ENCODE results near the gene GTF3C5.
"Not testable (repeated sequence)": the region's sequence is repeated elsewhere in the genome, so short reads cannot be mapped to it uniquely, and the experiment has no call there.

GTF3C5 gene

GRCh38 chr9:132994410-132995120 lies 36.2 kb upstream of the GTF3C5 start:
- no peak for DNase-seq

GRCh38 chr9:132995121-132995420 lies 35.7 kb upstream of the GTF3C5 start:
- DNase-seq: no peak
- in situ Hi-C loops (cut with HindIII; ENCODE audit: low pct_ligation_motif_present, low pct_unique_long_range_greater_than_20kb, low sequenced_read_pairs): no loop called here

More at GRCh38 chr9:132994410-132995120, 36.2 kb upstream of the GTF3C5 start:
- in situ Hi-C loops (cut with HindIII; ENCODE audit: low pct_ligation_motif_present, low pct_unique_long_range_greater_than_20kb, low sequenced_read_pairs): no loop called here

- DNase-seq: no peak
- in situ Hi-C loops (cut with HindIII; ENCODE audit: low pct_ligation_motif_present, low pct_unique_long_range_greater_than_20kb, low sequenced_read_pairs): no loop called here
Observed at GRCh38 chr9:132995879-132996278, 34.9 kb upstream of the GTF3C5 start.

GRCh38 chr9:132996526-132996925 lies 34.3 kb upstream of the GTF3C5 start:
- in situ Hi-C loops (cut with HindIII; ENCODE audit: low pct_ligation_motif_present, low pct_unique_long_range_greater_than_20kb, low sequenced_read_pairs): no loop called here
- no peak for DNase-seq

- in situ Hi-C loops (cut with HindIII; ENCODE audit: low pct_ligation_motif_present, low pct_unique_long_range_greater_than_20kb, low sequenced_read_pairs): no loop called here
- DNase-seq: no peak
Observed at GRCh38 chr9:132997591-132997990, 33.2 kb upstream of the GTF3C5 start.

DNA sequence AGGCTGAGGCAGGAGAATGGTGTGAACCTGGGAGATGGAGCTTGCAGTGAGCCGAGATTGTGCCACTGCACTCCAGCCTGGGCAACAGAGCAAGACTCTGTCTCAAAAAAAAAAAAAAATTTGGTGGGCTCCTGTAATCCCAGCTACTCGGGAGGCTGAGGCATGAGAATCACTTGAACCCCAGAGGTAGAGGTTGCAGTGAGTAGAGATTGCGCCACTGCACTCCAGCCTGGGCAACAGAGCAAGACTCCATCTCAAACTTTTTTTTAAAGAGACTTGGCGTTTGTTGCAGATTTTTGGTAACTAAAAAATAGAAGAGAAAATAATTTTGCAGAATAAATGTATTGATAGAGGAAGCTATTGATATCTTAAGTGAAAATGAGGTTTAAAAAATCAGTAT lies 32.6 kb upstream of the GTF3C5 start:
- in situ Hi-C loops (cut with HindIII; ENCODE audit: low pct_ligation_motif_present, low pct_unique_long_range_greater_than_20kb, low sequenced_read_pairs): not testable (repeated sequence)

DNA sequence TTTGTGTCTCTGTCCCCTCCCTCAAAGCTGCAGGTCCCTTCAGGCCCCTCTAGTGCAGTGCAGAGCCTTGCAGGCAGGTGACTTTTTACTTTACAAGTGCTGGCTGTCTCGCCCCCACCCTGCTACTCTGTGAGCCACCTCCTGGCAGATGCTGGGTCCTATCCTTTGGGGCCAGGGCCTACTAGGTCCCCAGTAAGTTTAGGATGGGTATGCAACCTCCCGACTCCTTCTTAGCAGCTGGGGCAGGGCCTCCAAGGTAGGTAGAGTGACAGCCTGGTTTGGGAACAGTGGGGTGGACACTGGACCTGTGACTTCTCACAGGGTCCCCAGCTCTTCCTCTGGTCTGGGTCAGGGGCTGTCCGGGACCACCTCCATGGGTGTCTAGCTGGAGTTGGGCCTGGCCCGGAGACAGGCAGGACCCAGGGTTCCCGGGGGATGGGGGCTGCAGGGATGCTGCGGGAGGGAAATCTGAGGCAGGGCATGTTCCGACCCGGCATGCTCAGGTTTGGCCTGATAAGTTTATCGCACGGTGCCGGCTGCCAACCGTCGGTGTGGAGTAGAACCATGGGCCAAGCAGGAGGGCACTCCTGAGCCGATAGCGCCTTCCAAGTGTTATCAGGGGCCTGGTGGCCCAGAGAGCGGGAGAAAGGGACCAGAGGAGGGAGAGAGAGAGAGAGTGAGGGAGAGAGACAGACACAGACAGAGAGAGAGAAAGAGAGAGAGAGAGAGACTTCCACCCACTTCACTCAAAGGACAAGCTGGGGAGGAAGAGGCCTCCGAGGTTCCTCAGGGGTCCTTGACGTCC lies 31.8 kb upstream of the GTF3C5 start:
- no peak for DNase-seq
- in situ Hi-C loops (cut with HindIII; ENCODE audit: low pct_ligation_motif_present, low pct_unique_long_range_greater_than_20kb, low sequenced_read_pairs): no loop called here

More for the DNA sequence above, 32.6 kb upstream of the GTF3C5 start:
- not testable (repeated sequence) for DNase-seq

GRCh38 chr9:133002147-133003070 lies 28.4 kb upstream of the GTF3C5 start:
- in situ Hi-C loops (cut with HindIII; ENCODE audit: low pct_ligation_motif_present, low pct_unique_long_range_greater_than_20kb, low sequenced_read_pairs): no loop called here
- DNase-seq: no peak

- in situ Hi-C loops (cut with HindIII; ENCODE audit: low pct_ligation_motif_present, low pct_unique_long_range_greater_than_20kb, low sequenced_read_pairs): no loop called here
- DNase-seq: no peak
Observed at GRCh38 chr9:133003071-133003461, 27.7 kb upstream of the GTF3C5 start.

GRCh38 chr9:133003671-133004090 lies 27.1 kb upstream of the GTF3C5 start:
- DNase-seq: no peak
- in situ Hi-C loops (cut with HindIII; ENCODE audit: low pct_ligation_motif_present, low pct_unique_long_range_greater_than_20kb, low sequenced_read_pairs): no loop called here

- no peak for DNase-seq
- in situ Hi-C loops (cut with HindIII; ENCODE audit: low pct_ligation_motif_present, low pct_unique_long_range_greater_than_20kb, low sequenced_read_pairs): no loop called here
Observed at GRCh38 chr9:133004091-133004998, 26.5 kb upstream of the GTF3C5 start.

DNA sequence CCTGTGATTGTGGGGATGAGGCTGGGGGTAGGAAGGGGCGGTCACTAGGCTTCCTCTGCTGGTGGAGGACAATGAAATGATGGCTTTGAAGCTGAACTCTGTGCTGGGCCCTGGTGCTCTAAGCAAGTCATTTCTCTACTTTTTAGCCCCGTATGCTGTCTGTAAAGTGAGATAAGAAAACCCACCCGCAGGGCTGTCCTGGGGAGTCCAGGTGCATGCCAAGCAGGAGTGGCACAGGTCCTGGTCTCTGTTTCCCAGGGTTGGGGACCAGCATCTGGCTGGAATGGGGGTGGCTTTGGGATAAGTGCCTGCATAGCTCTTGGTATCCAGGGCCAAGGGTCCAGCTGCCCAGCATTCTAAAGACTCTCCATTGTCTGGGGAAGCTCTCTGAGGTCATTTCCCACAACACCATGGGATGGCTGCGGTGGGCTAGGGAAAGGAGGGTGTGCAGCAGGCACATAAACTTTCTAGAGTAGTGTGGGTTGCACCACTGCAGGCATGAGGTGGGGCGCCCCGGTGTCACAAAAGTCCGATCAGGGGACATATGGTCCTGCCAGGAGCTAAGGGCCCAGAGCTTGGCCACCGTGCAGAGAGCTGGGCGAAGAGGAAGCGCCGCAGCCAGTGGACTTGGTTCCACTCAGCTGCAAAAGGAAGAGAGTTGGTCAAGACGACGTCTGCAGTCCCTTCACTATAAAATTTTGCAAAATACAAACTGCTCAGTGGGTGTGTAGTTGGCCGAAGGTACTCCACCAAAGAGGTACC lies 25.6 kb upstream of the GTF3C5 start:
- in situ Hi-C loops (cut with HindIII; ENCODE audit: low pct_ligation_motif_present, low pct_unique_long_range_greater_than_20kb, low sequenced_read_pairs): no loop called here
- no peak for DNase-seq

DNA sequence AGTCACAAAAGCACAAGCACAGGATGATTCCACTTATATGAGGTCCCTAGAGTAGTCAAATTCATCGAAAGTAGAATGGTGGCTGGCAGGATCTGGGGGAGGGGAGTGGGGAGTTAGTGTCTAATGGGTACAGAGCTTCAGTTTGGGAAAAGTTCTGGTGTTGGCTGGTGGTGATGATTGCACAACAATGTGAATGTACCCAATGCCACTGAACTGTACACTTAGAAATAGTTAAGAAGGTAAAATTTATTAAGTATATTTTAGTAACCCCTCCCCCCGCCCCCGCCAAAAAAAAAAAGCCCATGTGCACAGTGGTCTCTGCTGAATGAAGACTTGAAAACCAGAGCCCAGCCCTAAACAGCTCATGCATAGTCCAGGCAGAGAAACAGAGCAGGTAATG lies 24.8 kb upstream of the GTF3C5 start:
- in situ Hi-C loops (cut with HindIII; ENCODE audit: low pct_ligation_motif_present, low pct_unique_long_range_greater_than_20kb, low sequenced_read_pairs): no loop called here
- no peak for DNase-seq

DNA sequence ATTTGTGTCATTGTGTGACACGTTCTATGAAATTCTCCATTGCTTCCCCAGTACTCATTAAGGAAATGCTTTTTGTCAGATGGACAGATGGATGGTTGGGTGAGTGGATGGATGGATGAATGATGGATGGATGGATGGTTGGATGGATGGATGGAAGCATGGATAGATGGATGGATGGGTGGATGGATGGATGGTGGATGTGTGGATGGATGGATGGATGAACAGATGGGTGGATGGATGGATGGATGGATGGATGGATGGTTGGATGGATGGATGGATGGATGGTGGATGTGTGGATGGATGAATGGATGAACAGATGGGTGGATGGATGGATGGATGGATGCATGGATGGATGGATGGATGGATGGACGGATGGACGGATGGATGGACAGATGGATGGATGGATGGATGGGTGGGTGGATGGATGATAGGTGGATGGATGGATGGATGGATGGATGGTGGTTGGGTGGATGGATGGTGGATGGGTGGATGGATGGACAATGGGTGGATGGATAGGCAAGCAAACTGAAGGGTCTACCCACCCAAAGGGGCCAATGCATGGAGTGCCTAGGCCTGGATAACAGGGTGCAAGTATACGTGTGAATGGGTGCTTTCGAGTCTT lies 24.0 kb upstream of the GTF3C5 start:
- DNase-seq: no peak
- in situ Hi-C loops (cut with HindIII; ENCODE audit: low pct_ligation_motif_present, low pct_unique_long_range_greater_than_20kb, low sequenced_read_pairs): no loop called here

- in situ Hi-C loops (cut with HindIII; ENCODE audit: low pct_ligation_motif_present, low pct_unique_long_range_greater_than_20kb, low sequenced_read_pairs): no loop called here
- no peak for DNase-seq
Observed at GRCh38 chr9:133008406-133008805, 22.4 kb upstream of the GTF3C5 start.

- no peak for DNase-seq
- in situ Hi-C loops (cut with HindIII; ENCODE audit: low pct_ligation_motif_present, low pct_unique_long_range_greater_than_20kb, low sequenced_read_pairs): no loop called here
Observed at GRCh38 chr9:133008824-133009223, 22.0 kb upstream of the GTF3C5 start.

GRCh38 chr9:133009906-133010582 lies 20.8 kb upstream of the GTF3C5 start:
- DNase-seq: no peak
- in situ Hi-C loops (cut with HindIII; ENCODE audit: low pct_ligation_motif_present, low pct_unique_long_range_greater_than_20kb, low sequenced_read_pairs): no loop called here

All from ACHN (cell line).